Gastrocnemius medialis (tissue), 4 donors: ENCODE results near the gene ZNF70.

Experiments
- POLR2A ChIP-seq, 2 donors: fragments of 450-650 bp; IDR thresholded peaks; one replicate each; pipeline ENCODE4 v1.6.1; 2017; ENCODE audit warnings: antibody characterized with exemption in 2 of 2, mild to moderate bottlenecking in 2 of 2, moderate library complexity in 2 of 2
- TF ChIP-seq, protein P1 (sequence below), 5 experiments: fragments of 450-650 bp in 3 of 5; fragments of 200-600 bp in 2 of 5; sonication (generic) in 2 of 5; IDR thresholded peaks in 4 of 5; conservative IDR thresholded peaks in 1 of 5; 1 replicate in 4 of 5; 2 replicates in 1 of 5; pipeline ENCODE4 v1.5.1; 2016 to 2019; ENCODE audit warnings: antibody characterized with exemption in 5 of 5, mild to moderate bottlenecking in 3 of 5, moderate library complexity in 3 of 5

GRCh38 chr22:23793326-23793725 is 42.4 kb upstream of the ZNF70 start:
- TF ChIP-seq, protein P1, sequence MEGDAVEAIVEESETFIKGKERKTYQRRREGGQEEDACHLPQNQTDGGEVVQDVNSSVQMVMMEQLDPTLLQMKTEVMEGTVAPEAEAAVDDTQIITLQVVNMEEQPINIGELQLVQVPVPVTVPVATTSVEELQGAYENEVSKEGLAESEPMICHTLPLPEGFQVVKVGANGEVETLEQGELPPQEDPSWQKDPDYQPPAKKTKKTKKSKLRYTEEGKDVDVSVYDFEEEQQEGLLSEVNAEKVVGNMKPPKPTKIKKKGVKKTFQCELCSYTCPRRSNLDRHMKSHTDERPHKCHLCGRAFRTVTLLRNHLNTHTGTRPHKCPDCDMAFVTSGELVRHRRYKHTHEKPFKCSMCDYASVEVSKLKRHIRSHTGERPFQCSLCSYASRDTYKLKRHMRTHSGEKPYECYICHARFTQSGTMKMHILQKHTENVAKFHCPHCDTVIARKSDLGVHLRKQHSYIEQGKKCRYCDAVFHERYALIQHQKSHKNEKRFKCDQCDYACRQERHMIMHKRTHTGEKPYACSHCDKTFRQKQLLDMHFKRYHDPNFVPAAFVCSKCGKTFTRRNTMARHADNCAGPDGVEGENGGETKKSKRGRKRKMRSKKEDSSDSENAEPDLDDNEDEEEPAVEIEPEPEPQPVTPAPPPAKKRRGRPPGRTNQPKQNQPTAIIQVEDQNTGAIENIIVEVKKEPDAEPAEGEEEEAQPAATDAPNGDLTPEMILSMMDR (IDR thresholded peaks at IDR 0.05 in 4 of 5, conservative IDR thresholded peaks at IDR 0.05 in 1 of 5) = no peak
- TF ChIP-seq POLR2A (IDR thresholded peaks at IDR 0.05) = no peak
